Naive thymus-derived CD4-positive, alpha-beta T cell (primary cell): ENCODE measurements around the gene NHS. TPM values are rescaled to one million over a fixed set of nuclear protein-coding genes. Genes with fewer than 3 reads are reported as not detected.

Experiments used
- ATAC-seq: fragments of 150-1000 bp; cut with Tn5 transposase; 2 replicates; pipeline ENCODE4 v1.10.0; 2021; ENCODE audit warnings: mild to moderate bottlenecking, moderate library complexity
- CTCF ChIA-PET: fragments of 350-600 bp; sonication (Branson Sonifier 250); formaldehyde crosslinking; loops from one replicate; lab custom pipeline; 2021; ENCODE audit warnings: antibody characterized with exemption; lab: Charles Lee
- POLR2A ChIA-PET: fragments of 350-600 bp; sonication (Branson Sonifier 250); formaldehyde crosslinking; loops from one replicate; lab custom pipeline; 2021; ENCODE audit warnings: antibody characterized with exemption, inconsistent platforms; lab: Charles Lee
- DNase-seq, 9 donors: peaks; one replicate each; pipeline versions ENCODE4 v3.0.0 to v3.0.0-alpha.2; 2020 to 2022; ENCODE audit warnings: mixed read lengths in 1 of 9
- H3K27ac ChIP-seq: one replicate; pipeline ENCODE4 v1.7.0; 2013; ENCODE audit warnings: mild to moderate bottlenecking, low read depth, low read length, moderate library complexity
- H3K27me3 ChIP-seq, 2 donors: one replicate each; pipeline ENCODE4 v1.7.0; 2013; ENCODE audit warnings: low read length in 2 of 2, mild to moderate bottlenecking in 2 of 2, moderate library complexity in 2 of 2; ENCODE audit not compliant: control insufficient read depth in 2 of 2, insufficient read depth in 2 of 2
- H3K36me3 ChIP-seq, 3 experiments: 1 replicate in 2 of 3; 2 replicates in 1 of 3; pipeline ENCODE4 v1.7.0; 2013; ENCODE audit warnings: low read length in 3 of 3, mild to moderate bottlenecking in 3 of 3, moderate library complexity in 1 of 3; ENCODE audit not compliant: insufficient read depth in 3 of 3, control insufficient read depth in 2 of 3
- H3K4me1 ChIP-seq, 2 donors: one replicate each; pipeline ENCODE4 v1.7.0; 2013; ENCODE audit warnings: low read length in 2 of 2, mild to moderate bottlenecking in 2 of 2, moderate library complexity in 1 of 2; ENCODE audit not compliant: control insufficient read depth in 2 of 2, insufficient read depth in 2 of 2
- H3K4me3 ChIP-seq: 2 replicates; pipeline ENCODE4 v1.7.0; 2013; ENCODE audit warnings: mild to moderate bottlenecking, low read length
- H3K9me3 ChIP-seq, 3 experiments: 1 replicate in 2 of 3; 2 replicates in 1 of 3; pipeline ENCODE4 v1.7.0; 2013; ENCODE audit warnings: low read length in 3 of 3; ENCODE audit not compliant: control insufficient read depth in 2 of 3
- H3K27ac Mint-ChIP-seq, 9 donors: one replicate each; pipeline ENCODE4 v1.8.0; 2020 to 2022; ENCODE audit warnings: mixed read lengths in 9 of 9, mild to moderate bottlenecking in 8 of 9, moderate library complexity in 5 of 9, inconsistent platforms in 2 of 9
- H3K27me3 Mint-ChIP-seq, 5 donors: one replicate each; pipeline ENCODE4 v1.8.0; 2021 to 2022; ENCODE audit warnings: mixed read lengths in 5 of 5, mild to moderate bottlenecking in 1 of 5
- H3K36me3 Mint-ChIP-seq, 5 donors: one replicate each; pipeline ENCODE4 v1.8.0; 2020 to 2022; ENCODE audit warnings: mixed read lengths in 5 of 5, mild to moderate bottlenecking in 3 of 5, inconsistent platforms in 1 of 5
- H3K4me1 Mint-ChIP-seq, 7 donors: one replicate each; pipeline ENCODE4 v1.8.0; 2020 to 2022; ENCODE audit warnings: mixed read lengths in 7 of 7, mild to moderate bottlenecking in 3 of 7, inconsistent platforms in 1 of 7
- H3K4me3 Mint-ChIP-seq, 10 donors: one replicate each; pipeline ENCODE4 v1.8.0; 2020 to 2022; ENCODE audit warnings: mild to moderate bottlenecking in 10 of 10, mixed read lengths in 10 of 10, moderate library complexity in 6 of 10, inconsistent platforms in 2 of 10
- H3K9me3 Mint-ChIP-seq, 11 donors: one replicate each; pipeline ENCODE4 v1.8.0; 2020 to 2022; ENCODE audit warnings: mixed read lengths in 11 of 11, mild to moderate bottlenecking in 4 of 11, inconsistent platforms in 1 of 11, moderate library complexity in 1 of 11
- intact Hi-C, 2 donors: fragments of 100-400 bp; cut with micrococcal nuclease; formaldehyde crosslinking; loops; one replicate each; pipeline ENCODE4 v1.15.1; 2023
- polyA plus RNA-seq, 2 donors: library from polyadenylated mRNA; unstranded; fragments of 300-500 nt; fragmentation: Illumina TruSeq; gene quantifications; one replicate each; pipeline ENCODE4 v1.2.3, GENCODE V29; 2021
- total RNA-seq, 6 experiments: library from RNA in 5 of 6; stranded (reverse) in 5 of 6; gene quantifications; 1 replicate in 5 of 6; 2 replicates in 1 of 6; pipeline ENCODE4 v1.2.3 and lab custom pipeline; 2021 to 2026

NHS gene
- total and polyA plus RNA-seq, 7 experiments from 2014 or later, result 0.02 to 2.6 (median 0.32) TPM; not detected in 1

- H3K9me3 ChIP-seq, result no peaks in the 10 kb centered on the region
- H3K36me3 ChIP-seq, result no peaks in the 10 kb centered on the region
- intact Hi-C loops, result no loop called here
- Mint-ChIP-seq H3K4me3 (no peak overlapping the region), H3K27me3 (peaks cover 0 to 6% (median 0%) of the 10 kb centered on the region in 5 donors), H3K27ac (no peak overlapping the region), H3K9me3 (peaks cover 0 to 1% (median 0%) of the 10 kb centered on the region in 11 donors), H3K36me3 (no peaks in the 10 kb centered on the region), H3K4me1 (no peaks in the 10 kb centered on the region)
- no peaks in the 10 kb centered on the region for H3K27me3 ChIP-seq
- no peak overlapping the region for H3K4me3 ChIP-seq
- POLR2A ChIA-PET, result no interaction called here
- no peak for DNase-seq
- no peak for ATAC-seq
- CTCF ChIA-PET, result no interaction called here
- no peaks in the 10 kb centered on the region for H3K4me1 ChIP-seq
- H3K27ac ChIP-seq, result no peak overlapping the region
Measured at GRCh38 chrX:17456526-17456925, 81.5 kb downstream of the NHS start.

GRCh38 chrX:17459008-17459611 lies 84.1 kb downstream of the NHS start:
- ATAC-seq, result no peak

GRCh38 chrX:17459661-17460060 lies 84.7 kb downstream of the NHS start:
- no peak overlapping the region for H3K27ac ChIP-seq
- no peaks in the 10 kb centered on the region for H3K36me3 ChIP-seq
- peaks cover 0 to 6% (median 1%) of the 10 kb centered on the region in 5 donors for H3K27me3 Mint-ChIP-seq
- ATAC-seq (no peak), DNase-seq (no peak)
- H3K4me3 Mint-ChIP-seq, result no peak overlapping the region
- H3K9me3 Mint-ChIP-seq, result peaks cover 0 to 1% (median 0%) of the 10 kb centered on the region in 11 donors
- intact Hi-C loops, result no loop called here
- no peaks in the 10 kb centered on the region for H3K9me3 ChIP-seq
- H3K36me3 Mint-ChIP-seq, result no peaks in the 10 kb centered on the region
- no peaks in the 10 kb centered on the region for H3K27me3 ChIP-seq
- no peak overlapping the region for H3K4me3 ChIP-seq
- H3K4me1 Mint-ChIP-seq, result no peaks in the 10 kb centered on the region
- ChIA-PET CTCF (no interaction called here), POLR2A (no interaction called here)
- no peak overlapping the region for H3K27ac Mint-ChIP-seq
- no peaks in the 10 kb centered on the region for H3K4me1 ChIP-seq

More at GRCh38 chrX:17459008-17459611, 84.1 kb downstream of the NHS start:
- H3K4me3 ChIP-seq, result no peak overlapping the region
- peaks cover 0 to 1% (median 0%) of the 10 kb centered on the region in 11 donors for H3K9me3 Mint-ChIP-seq
- DNase-seq, result no peak
- no peaks in the 10 kb centered on the region for H3K9me3 ChIP-seq
- H3K27me3 ChIP-seq, result no peaks in the 10 kb centered on the region
- H3K36me3 ChIP-seq, result no peaks in the 10 kb centered on the region
- no peaks in the 10 kb centered on the region for H3K36me3 Mint-ChIP-seq
- H3K27ac ChIP-seq, result no peak overlapping the region
- no peak overlapping the region for H3K4me3 Mint-ChIP-seq
- no peaks in the 10 kb centered on the region for H3K4me1 ChIP-seq
- H3K27ac Mint-ChIP-seq, result no peak overlapping the region
- peaks cover 0 to 6% (median 0%) of the 10 kb centered on the region in 5 donors for H3K27me3 Mint-ChIP-seq
- POLR2A ChIA-PET, result no interaction called here
- CTCF ChIA-PET, result no interaction called here
- H3K4me1 Mint-ChIP-seq, result no peaks in the 10 kb centered on the region
- intact Hi-C loops, result no loop called here

GRCh38 chrX:17462881-17463280 lies 87.9 kb downstream of the NHS start:
- no peak for ATAC-seq
- intact Hi-C loops, result no loop called here
- H3K4me1 ChIP-seq, result no peaks in the 10 kb centered on the region
- no peaks in the 10 kb centered on the region for H3K4me1 Mint-ChIP-seq
- no peak overlapping the region for H3K4me3 Mint-ChIP-seq
- peaks cover 0 to 6% (median 5%) of the 10 kb centered on the region in 5 donors for H3K27me3 Mint-ChIP-seq
- H3K27ac ChIP-seq, result no peak overlapping the region
- DNase-seq, result no peak
- no peak overlapping the region for H3K4me3 ChIP-seq
- CTCF ChIA-PET, result no interaction called here
- no peaks in the 10 kb centered on the region for H3K9me3 Mint-ChIP-seq
- POLR2A ChIA-PET, result no interaction called here
- H3K36me3 Mint-ChIP-seq, result no peaks in the 10 kb centered on the region
- H3K36me3 ChIP-seq, result no peaks in the 10 kb centered on the region
- no peaks in the 10 kb centered on the region for H3K9me3 ChIP-seq
- H3K27me3 ChIP-seq, result no peaks in the 10 kb centered on the region
- H3K27ac Mint-ChIP-seq, result no peak overlapping the region

- H3K27me3 Mint-ChIP-seq, result peaks cover 0 to 6% (median 5%) of the 10 kb centered on the region in 5 donors
- CTCF ChIA-PET, result no interaction called here
Measured at GRCh38 chrX:17464194-17464593, 89.2 kb downstream of the NHS start.

GRCh38 chrX:17465201-17465600 lies 90.2 kb downstream of the NHS start:
- ATAC-seq, result no peak
- no peaks in the 10 kb centered on the region for H3K36me3 Mint-ChIP-seq

More at GRCh38 chrX:17464194-17464593, 89.2 kb downstream of the NHS start:
- no peak for ATAC-seq
- H3K9me3 ChIP-seq, result no peaks in the 10 kb centered on the region
- no peaks in the 10 kb centered on the region for H3K4me1 ChIP-seq
- H3K27ac ChIP-seq, result no peak overlapping the region
- Mint-ChIP-seq H3K27ac (no peak overlapping the region), H3K36me3 (no peaks in the 10 kb centered on the region), H3K9me3 (no peaks in the 10 kb centered on the region), H3K4me3 (no peak overlapping the region), H3K4me1 (no peaks in the 10 kb centered on the region)
- H3K27me3 ChIP-seq, result no peaks in the 10 kb centered on the region
- POLR2A ChIA-PET, result no interaction called here
- no peak for DNase-seq
- intact Hi-C loops, result no loop called here
- H3K4me3 ChIP-seq, result no peak overlapping the region
- no peaks in the 10 kb centered on the region for H3K36me3 ChIP-seq

GRCh38 chrX:17465802-17466201 lies 90.8 kb downstream of the NHS start:
- Mint-ChIP-seq H3K36me3 (no peaks in the 10 kb centered on the region), H3K4me1 (no peaks in the 10 kb centered on the region), H3K27me3 (peaks cover 0 to 11% (median 0%) of the 10 kb centered on the region in 5 donors), H3K9me3 (peaks cover 0 to 2% (median 0%) of the 10 kb centered on the region in 11 donors), H3K4me3 (no peak overlapping the region), H3K27ac (no peak overlapping the region)
- ATAC-seq (no peak), DNase-seq (no peak)
- Histone ChIP-seq H3K27me3 (no peaks in the 10 kb centered on the region), H3K27ac (no peak overlapping the region), H3K36me3 (no peaks in the 10 kb centered on the region), H3K4me3 (no peak overlapping the region), H3K4me1 (no peaks in the 10 kb centered on the region), H3K9me3 (no peaks in the 10 kb centered on the region)
- intact Hi-C loops, result no loop called here
- ChIA-PET POLR2A (no interaction called here), CTCF (no interaction called here)

More at GRCh38 chrX:17465201-17465600, 90.2 kb downstream of the NHS start:
- ChIA-PET POLR2A (no interaction called here), CTCF (no interaction called here)
- no peak for DNase-seq
- Histone ChIP-seq H3K27me3 (no peaks in the 10 kb centered on the region), H3K4me3 (no peak overlapping the region), H3K9me3 (no peaks in the 10 kb centered on the region), H3K4me1 (no peaks in the 10 kb centered on the region), H3K36me3 (no peaks in the 10 kb centered on the region), H3K27ac (no peak overlapping the region)
- Mint-ChIP-seq H3K27ac (no peak overlapping the region), H3K9me3 (peaks cover 0 to 2% (median 0%) of the 10 kb centered on the region in 11 donors), H3K4me3 (no peak overlapping the region), H3K27me3 (peaks cover 0 to 5% (median 0%) of the 10 kb centered on the region in 5 donors), H3K4me1 (no peaks in the 10 kb centered on the region)
- intact Hi-C loops, result no loop called here
